ENCODE measurements around the gene COL23A1. TPM values are rescaled to one million over a fixed set of nuclear protein-coding genes. Genes with fewer than 3 reads are reported as not detected.

The COL23A1 gene
- total RNA-seq, 1 experiment from 2014 or later = 15.0 TPM

GRCh38 chr5:178477802-178478201 lies 112.4 kb downstream of the COL23A1 start (continued):
- no peak for TF ChIP-seq RORB (CRISPR knock-in tag; IDR thresholded peaks at IDR 0.05)
- no peak for TF ChIP-seq TEAD1 (CRISPR knock-in tag; IDR thresholded peaks at IDR 0.05)
- TF ChIP-seq HMGA2 (CRISPR knock-in tag; IDR thresholded peaks at IDR 0.05) = no peak
- TF ChIP-seq FOXP1 (CRISPR knock-in tag; IDR thresholded peaks at IDR 0.05; ENCODE audit: borderline replicate concordance) = no peak
- no peak for TF ChIP-seq AFF4 (CRISPR knock-in tag; IDR thresholded peaks at IDR 0.05; ENCODE audit: borderline replicate concordance)
- no peak for TF ChIP-seq NFATC4 (CRISPR knock-in tag; IDR thresholded peaks at IDR 0.05)

DNA sequence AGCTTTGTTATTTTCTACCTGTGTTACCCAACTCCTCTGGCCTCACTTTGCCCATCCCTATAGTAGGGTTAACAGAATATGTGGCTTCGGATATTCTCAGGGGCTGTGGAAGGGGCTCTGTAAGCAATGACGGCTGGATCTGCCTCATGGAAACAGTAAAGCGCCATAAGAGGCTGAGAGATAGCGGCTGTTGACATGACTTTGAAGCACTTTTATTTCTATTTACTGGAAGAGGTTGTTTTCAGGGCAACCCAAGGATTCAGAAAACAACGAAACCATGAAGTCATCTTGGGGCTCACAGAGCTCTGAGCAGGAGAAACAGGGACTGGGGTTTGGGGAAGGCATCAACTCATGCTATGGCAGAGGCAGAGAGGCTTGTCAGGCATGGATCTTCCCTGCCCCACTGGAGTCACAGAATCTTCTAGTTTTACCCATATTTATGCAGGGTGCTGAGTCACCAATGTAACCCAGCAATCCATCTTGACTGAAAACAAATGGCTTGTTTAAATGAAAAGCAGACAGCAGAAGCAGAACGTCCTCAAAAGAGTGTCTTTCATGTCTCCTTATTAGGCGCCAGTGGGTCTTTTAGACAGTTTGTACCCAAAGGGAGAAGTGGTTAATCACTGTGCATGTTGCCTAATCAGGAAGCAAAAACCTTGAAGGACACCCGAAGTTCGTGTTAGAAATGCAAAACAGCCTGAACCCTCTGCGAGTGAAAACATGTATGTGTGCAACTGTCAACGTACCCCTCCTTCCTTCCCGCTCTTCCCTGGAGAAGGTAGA lies 113.0 kb downstream of the COL23A1 start:
- ATAC-seq (no peak), DNase-seq (ENCODE audit: low spot score) (no peak)
- Mint-ChIP-seq H3K4me1 (peaks cover 7% of the 10 kb centered on the region), H3K27me3 (ENCODE audit: low read depth) (no peaks in the 10 kb centered on the region), H3K4me3 (no peak overlapping the region), H3K9me3 (peaks cover 9% of the 10 kb centered on the region), H3K27ac (no peak overlapping the region), H3K36me3 (no peaks in the 10 kb centered on the region)
- TF ChIP-seq ATF3 (CRISPR knock-in tag; conservative IDR thresholded peaks at IDR 0.05) (no peak), OVOL2 (CRISPR knock-in tag; IDR thresholded peaks at IDR 0.05; ENCODE audit: borderline replicate concordance) (no peak), CBFB (CRISPR knock-in tag; IDR thresholded peaks at IDR 0.05; ENCODE audit: low read depth) (no peak), KAT7 (CRISPR knock-in tag; IDR thresholded peaks at IDR 0.05; ENCODE audit: borderline replicate concordance) (no peak), JUN (CRISPR knock-in tag; IDR thresholded peaks at IDR 0.05) (no peak), FOXP4 (CRISPR knock-in tag; IDR thresholded peaks at IDR 0.05) (no peak), AR (CRISPR knock-in tag; IDR thresholded peaks at IDR 0.05) (no peak), SP1 (CRISPR knock-in tag; conservative IDR thresholded peaks at IDR 0.05) (no peak), HMGA2 (CRISPR knock-in tag; IDR thresholded peaks at IDR 0.05) (no peak)
- TF ChIP-seq, protein P1, sequence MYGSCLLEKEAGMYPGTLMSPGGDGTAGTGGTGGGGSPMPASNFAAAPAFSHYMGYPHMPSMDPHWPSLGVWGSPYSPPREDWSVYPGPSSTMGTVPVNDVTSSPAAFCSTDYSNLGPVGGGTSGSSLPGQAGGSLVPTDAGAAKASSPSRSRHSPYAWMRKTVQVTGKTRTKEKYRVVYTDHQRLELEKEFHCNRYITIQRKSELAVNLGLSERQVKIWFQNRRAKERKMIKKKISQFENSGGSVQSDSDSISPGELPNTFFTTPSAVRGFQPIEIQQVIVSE (CRISPR knock-in tag; IDR thresholded peaks at IDR 0.05; ENCODE audit: borderline replicate concordance) = no peak
- TF ChIP-seq, protein P2, sequence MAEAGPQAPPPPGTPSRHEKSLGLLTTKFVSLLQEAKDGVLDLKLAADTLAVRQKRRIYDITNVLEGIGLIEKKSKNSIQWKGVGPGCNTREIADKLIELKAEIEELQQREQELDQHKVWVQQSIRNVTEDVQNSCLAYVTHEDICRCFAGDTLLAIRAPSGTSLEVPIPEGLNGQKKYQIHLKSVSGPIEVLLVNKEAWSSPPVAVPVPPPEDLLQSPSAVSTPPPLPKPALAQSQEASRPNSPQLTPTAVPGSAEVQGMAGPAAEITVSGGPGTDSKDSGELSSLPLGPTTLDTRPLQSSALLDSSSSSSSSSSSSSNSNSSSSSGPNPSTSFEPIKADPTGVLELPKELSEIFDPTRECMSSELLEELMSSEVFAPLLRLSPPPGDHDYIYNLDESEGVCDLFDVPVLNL (CRISPR knock-in tag; IDR thresholded peaks at IDR 0.05; ENCODE audit: borderline replicate concordance, low read depth) = no peak
- TF ChIP-seq, protein P3, sequence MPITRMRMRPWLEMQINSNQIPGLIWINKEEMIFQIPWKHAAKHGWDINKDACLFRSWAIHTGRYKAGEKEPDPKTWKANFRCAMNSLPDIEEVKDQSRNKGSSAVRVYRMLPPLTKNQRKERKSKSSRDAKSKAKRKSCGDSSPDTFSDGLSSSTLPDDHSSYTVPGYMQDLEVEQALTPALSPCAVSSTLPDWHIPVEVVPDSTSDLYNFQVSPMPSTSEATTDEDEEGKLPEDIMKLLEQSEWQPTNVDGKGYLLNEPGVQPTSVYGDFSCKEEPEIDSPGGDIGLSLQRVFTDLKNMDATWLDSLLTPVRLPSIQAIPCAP (CRISPR knock-in tag; IDR thresholded peaks at IDR 0.05) = no peak
- CTCF ChIA-PET = no interaction called here
- POLR2A ChIA-PET = no interaction called here
